PC-3 (cell line): Measurements from ENCODE around the gene VPS54.

Experiments
- EZH2 ChIP-seq: fragments of 300-600 bp; sonication (generic); IDR thresholded peaks from one replicate; pipeline ENCODE4 v1.6.1; 2017; ENCODE audit warnings: antibody characterized with exemption, mild to moderate bottlenecking, low read length; ENCODE audit not compliant: unreplicated experiment
- EZH2phosphoT487 ChIP-seq: fragments of 300-600 bp; sonication (generic); IDR thresholded peaks from 2 replicates; pipeline ENCODE4 v1.6.1; 2018; ENCODE audit warnings: mild to moderate bottlenecking, antibody characterized with exemption, low read length, borderline replicate concordance
- TF ChIP-seq, protein P1 (sequence below): fragments of 300-600 bp; sonication (generic); conservative IDR thresholded peaks from 2 replicates; pipeline ENCODE4 v1.5.1; 2017; ENCODE audit warnings: antibody characterized with exemption, low read depth, mild to moderate bottlenecking, low read length

DNA sequence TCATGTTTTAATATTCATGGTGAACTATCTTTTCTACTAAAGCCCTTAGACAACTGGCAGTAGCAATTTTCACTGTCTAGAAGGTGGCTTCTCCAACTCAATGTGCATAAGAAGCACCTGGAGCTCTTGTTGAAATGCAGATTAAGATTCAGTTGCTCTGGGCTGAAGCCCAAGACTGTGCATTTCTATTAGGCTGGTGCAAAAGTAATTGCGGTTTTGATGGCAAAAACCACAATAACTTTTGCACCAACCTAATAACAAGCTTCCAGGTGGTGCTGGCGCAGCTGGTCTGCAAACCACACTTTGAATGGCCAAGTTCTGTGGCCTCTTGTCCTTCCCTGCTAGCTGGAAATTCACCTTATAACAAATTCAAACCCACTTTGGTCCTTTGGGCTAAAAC lies 26.7 kb upstream of the VPS54 start:
- TF ChIP-seq, protein P1, sequence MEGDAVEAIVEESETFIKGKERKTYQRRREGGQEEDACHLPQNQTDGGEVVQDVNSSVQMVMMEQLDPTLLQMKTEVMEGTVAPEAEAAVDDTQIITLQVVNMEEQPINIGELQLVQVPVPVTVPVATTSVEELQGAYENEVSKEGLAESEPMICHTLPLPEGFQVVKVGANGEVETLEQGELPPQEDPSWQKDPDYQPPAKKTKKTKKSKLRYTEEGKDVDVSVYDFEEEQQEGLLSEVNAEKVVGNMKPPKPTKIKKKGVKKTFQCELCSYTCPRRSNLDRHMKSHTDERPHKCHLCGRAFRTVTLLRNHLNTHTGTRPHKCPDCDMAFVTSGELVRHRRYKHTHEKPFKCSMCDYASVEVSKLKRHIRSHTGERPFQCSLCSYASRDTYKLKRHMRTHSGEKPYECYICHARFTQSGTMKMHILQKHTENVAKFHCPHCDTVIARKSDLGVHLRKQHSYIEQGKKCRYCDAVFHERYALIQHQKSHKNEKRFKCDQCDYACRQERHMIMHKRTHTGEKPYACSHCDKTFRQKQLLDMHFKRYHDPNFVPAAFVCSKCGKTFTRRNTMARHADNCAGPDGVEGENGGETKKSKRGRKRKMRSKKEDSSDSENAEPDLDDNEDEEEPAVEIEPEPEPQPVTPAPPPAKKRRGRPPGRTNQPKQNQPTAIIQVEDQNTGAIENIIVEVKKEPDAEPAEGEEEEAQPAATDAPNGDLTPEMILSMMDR, result no peak
- TF ChIP-seq EZH2 (no peak), EZH2phosphoT487 (no peak)
